Prostate gland (tissue), 2 donors: ENCODE measurements around the gene PEX19.

Experiments
- POLR2A ChIP-seq: fragments of 450-650 bp; IDR thresholded peaks from one replicate; pipeline ENCODE4 v1.6.1; 2016; ENCODE audit warnings: antibody characterized with exemption, mild to moderate bottlenecking
- POLR2AphosphoS5 ChIP-seq: sonication (generic); formaldehyde crosslinking; IDR thresholded peaks from one replicate; pipeline ENCODE4 v1.6.1; 2017; ENCODE audit warnings: antibody characterized with exemption
- TF ChIP-seq, protein P1 (sequence below), 4 experiments: fragments of 200-600 bp in 2 of 4; fragments of 450-650 bp in 2 of 4; sonication (generic) in 2 of 4; IDR thresholded peaks; 1 replicate in 3 of 4; 2 replicates in 1 of 4; pipeline ENCODE4 v1.5.1; 2016 to 2019; ENCODE audit warnings: antibody characterized with exemption in 4 of 4, mild to moderate bottlenecking in 2 of 4, moderate library complexity in 2 of 4

DNA sequence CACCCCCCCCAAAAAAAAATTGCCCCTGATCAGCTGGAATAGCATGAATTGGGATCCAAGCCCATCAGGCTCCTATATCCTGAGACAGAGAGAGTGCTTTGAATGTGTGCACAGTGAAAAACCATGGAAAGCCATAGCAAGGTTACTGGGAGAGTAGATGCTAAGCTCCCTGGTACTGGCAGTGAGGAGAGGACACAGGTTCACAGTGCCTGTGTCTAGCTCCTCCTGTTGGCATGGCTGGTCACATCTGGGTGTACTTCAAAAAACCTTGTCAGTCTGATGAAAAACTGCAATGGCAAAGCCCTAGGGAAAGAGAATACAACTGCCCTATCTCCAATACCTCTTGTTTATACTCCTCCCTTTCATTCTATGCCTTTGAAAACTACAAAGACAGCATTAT lies 45.2 kb upstream of the PEX19 start:
- no peak for TF ChIP-seq POLR2A
- TF ChIP-seq, protein P1, sequence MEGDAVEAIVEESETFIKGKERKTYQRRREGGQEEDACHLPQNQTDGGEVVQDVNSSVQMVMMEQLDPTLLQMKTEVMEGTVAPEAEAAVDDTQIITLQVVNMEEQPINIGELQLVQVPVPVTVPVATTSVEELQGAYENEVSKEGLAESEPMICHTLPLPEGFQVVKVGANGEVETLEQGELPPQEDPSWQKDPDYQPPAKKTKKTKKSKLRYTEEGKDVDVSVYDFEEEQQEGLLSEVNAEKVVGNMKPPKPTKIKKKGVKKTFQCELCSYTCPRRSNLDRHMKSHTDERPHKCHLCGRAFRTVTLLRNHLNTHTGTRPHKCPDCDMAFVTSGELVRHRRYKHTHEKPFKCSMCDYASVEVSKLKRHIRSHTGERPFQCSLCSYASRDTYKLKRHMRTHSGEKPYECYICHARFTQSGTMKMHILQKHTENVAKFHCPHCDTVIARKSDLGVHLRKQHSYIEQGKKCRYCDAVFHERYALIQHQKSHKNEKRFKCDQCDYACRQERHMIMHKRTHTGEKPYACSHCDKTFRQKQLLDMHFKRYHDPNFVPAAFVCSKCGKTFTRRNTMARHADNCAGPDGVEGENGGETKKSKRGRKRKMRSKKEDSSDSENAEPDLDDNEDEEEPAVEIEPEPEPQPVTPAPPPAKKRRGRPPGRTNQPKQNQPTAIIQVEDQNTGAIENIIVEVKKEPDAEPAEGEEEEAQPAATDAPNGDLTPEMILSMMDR (IDR thresholded peaks at IDR 0.05) = no peak
- TF ChIP-seq POLR2AphosphoS5 = no peak
